ENCODE measurements around the gene CRIP3.
"Not testable (repeated sequence)": the region's sequence is repeated elsewhere in the genome, so short reads cannot be mapped to it uniquely, and the experiment has no call there.

CRIP3 gene

GRCh38 chr6:43304882-43305281 is 3.7 kb downstream of the CRIP3 start:
- no peak for DNase-seq

- no peak for DNase-seq
Observed at GRCh38 chr6:43304361-43304760, 4.3 kb downstream of the CRIP3 start.

GRCh38 chr6:43303751-43304331 is 4.8 kb downstream of the CRIP3 start:
- DNase-seq, result no peak

- not testable (repeated sequence) for DNase-seq
Observed at GRCh38 chr6:43303006-43303405, 5.6 kb downstream of the CRIP3 start.

- no peak for DNase-seq
Observed at GRCh38 chr6:43302126-43302525, 6.5 kb downstream of the CRIP3 start.

- no peak for DNase-seq
Observed at GRCh38 chr6:43301081-43301870, 7.3 kb downstream of the CRIP3 start.

GRCh38 chr6:43299338-43300293 is 9.0 kb downstream of the CRIP3 start:
- DNase-seq, result no peak

GRCh38 chr6:43298565-43299337 is 9.9 kb downstream of the CRIP3 start:
- DNase-seq, result no peak

- DNase-seq, result no peak
Observed at GRCh38 chr6:43297644-43298564, 10.7 kb downstream of the CRIP3 start, which contains the start of gene SLC22A7. SLC22A7 (plus strand) TSS chr6:43298260; CDS start chr6:43298359, 99 bp downstream.

- no peak for DNase-seq
Observed at GRCh38 chr6:43296780-43297497, 11.7 kb downstream of the CRIP3 start.

GRCh38 chr6:43295456-43295855 is 13.2 kb downstream of the CRIP3 start:
- no peak for DNase-seq

GRCh38 chr6:43294536-43294935 is 14.1 kb downstream of the CRIP3 start:
- DNase-seq, result no peak

- no peak for DNase-seq
Observed at GRCh38 chr6:43293698-43294097, 14.9 kb downstream of the CRIP3 start.

- no peak for DNase-seq
Observed at GRCh38 chr6:43292763-43293318, 15.8 kb downstream of the CRIP3 start.

- no peak for DNase-seq
Observed at GRCh38 chr6:43292341-43292740, 16.3 kb downstream of the CRIP3 start.

- DNase-seq, result no peak
Observed at GRCh38 chr6:43291708-43292107, 16.9 kb downstream of the CRIP3 start.

- DNase-seq, result no peak
Observed at GRCh38 chr6:43290905-43291355, 17.7 kb downstream of the CRIP3 start.

- no peak for DNase-seq
Observed at GRCh38 chr6:43290339-43290904, 18.2 kb downstream of the CRIP3 start.

- DNase-seq, result no peak
Observed at GRCh38 chr6:43287717-43288679, 20.6 kb downstream of the CRIP3 start.
